ENCODE measurements around the gene COG4.

The COG4 gene

DNA sequence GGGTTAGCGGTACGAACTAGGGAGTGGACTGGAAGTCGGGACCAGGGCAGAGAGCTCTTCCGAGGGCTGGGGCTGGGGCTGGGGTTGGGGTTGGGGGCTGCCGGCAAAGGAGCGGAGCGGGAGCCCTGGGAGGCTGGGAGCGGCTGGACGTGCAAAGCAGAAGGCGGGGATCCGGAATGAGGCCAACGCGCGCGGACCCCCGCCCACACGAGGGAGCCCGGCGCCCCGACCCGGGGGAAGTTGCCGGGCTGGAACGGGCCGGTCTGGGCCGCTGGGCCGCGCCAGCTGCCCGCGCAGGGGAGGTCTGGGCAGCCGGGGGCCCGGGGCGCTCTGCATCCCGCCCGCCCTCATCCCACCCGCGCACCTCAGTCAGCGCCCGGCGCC lies 84.8 kb downstream of the COG4 start:
- DNase-seq (ENCODE audit: extremely low read depth, insufficient read length) = no peak
- H3K4me3 ChIP-seq (replicated peaks; ENCODE audit: low read depth, low read length) = peak overlapping the region; percentile 93
- TF ChIP-seq, protein P1, sequence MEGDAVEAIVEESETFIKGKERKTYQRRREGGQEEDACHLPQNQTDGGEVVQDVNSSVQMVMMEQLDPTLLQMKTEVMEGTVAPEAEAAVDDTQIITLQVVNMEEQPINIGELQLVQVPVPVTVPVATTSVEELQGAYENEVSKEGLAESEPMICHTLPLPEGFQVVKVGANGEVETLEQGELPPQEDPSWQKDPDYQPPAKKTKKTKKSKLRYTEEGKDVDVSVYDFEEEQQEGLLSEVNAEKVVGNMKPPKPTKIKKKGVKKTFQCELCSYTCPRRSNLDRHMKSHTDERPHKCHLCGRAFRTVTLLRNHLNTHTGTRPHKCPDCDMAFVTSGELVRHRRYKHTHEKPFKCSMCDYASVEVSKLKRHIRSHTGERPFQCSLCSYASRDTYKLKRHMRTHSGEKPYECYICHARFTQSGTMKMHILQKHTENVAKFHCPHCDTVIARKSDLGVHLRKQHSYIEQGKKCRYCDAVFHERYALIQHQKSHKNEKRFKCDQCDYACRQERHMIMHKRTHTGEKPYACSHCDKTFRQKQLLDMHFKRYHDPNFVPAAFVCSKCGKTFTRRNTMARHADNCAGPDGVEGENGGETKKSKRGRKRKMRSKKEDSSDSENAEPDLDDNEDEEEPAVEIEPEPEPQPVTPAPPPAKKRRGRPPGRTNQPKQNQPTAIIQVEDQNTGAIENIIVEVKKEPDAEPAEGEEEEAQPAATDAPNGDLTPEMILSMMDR (IDR thresholded peaks at IDR 0.05; ENCODE audit: insufficient read depth, low read length, poor library complexity, severe bottlenecking) = no peak
- H3K36me3 ChIP-seq (ENCODE audit: control insufficient read depth, insufficient read depth, low read length) = peaks cover 1% of the 10 kb centered on the region
- no peaks in the 10 kb centered on the region for H3K27me3 ChIP-seq (replicated peaks; ENCODE audit: control insufficient read depth, insufficient read depth, low read length)

DNA sequence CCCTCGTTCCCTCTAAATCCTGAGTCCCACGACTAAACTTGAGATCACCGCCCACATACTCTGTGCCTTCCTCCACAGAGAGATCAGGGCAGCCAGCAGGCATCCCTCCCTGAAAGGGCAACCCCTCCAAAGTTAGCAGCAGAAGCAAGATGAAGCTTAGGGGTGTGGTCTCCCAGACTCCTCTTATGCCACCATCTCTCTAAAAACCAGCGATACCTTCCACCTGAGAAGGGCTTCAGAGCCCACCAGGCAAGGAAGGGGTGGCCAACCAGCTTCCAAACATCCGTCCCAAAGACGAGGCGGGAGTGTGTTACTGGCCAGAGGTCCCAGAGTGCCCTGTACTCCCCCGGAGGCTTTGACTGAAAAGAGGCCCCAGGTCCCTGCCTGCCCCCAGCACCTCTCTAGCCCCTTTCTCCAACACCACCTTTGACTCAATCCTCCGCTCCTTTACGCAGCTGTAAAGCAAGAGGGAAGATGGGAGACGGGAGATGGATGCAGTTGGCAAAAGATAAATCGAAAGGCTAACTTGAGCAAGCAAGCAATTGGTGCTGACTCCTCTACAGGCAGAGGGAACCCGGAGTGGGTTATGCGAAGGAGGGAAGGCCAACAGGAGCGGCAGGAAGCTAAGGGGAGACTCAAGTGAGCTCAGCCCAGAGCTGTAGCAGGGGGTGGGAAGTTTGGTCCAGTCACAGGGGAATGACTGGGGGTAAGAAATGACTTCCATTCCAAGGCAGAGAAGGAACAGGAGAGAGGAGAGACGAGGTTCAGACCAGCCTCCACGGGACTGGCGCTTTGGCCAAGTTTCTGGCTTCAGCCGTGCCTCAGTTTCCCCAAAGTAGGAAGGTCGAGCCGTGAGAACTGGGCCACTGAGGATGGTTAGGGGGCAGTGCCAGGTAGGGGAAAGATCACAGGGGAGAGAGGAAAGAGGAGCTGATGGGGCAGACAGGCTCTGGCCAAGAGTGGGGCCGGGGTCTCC lies 85.5 kb downstream of the COG4 start:
- peak overlapping the region; percentile 93 for H3K4me3 ChIP-seq (replicated peaks; ENCODE audit: low read depth, low read length)
- TF ChIP-seq, protein P1 (IDR thresholded peaks at IDR 0.05; ENCODE audit: insufficient read depth, low read length, poor library complexity, severe bottlenecking) = no peak
- no peaks in the 10 kb centered on the region for H3K27me3 ChIP-seq (replicated peaks; ENCODE audit: control insufficient read depth, insufficient read depth, low read length)
- H3K36me3 ChIP-seq (ENCODE audit: control insufficient read depth, insufficient read depth, low read length) = peaks cover 1% of the 10 kb centered on the region
- no peak for DNase-seq (ENCODE audit: extremely low read depth, insufficient read length)

DNA sequence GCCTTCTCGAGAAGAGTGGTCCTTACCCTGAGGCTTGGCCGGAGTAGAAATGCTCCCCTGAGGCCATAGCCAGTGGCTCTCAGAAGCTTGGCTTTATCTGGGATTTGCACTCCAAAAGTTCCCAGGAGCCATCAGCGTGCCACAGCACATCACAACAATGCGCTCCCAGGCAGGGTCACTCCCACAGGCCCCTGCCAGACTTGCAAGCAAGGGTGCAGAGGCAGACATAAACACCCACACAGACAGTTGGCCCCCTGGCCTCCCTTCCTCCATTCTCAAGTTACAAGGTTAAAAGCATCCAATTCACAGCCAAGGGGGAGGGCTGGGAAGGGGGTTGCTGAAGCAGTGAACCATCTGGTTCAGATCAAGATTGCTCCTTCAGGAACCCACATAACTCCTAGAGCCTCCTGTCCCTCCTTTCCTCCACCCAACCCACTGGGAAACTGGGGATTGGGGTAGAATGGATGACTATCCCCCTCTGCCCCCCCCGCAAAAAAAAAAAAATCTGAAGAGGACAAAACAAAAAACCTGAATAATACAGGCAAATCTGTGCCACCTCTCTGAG lies 86.3 kb downstream of the COG4 start:
- no peak for DNase-seq (ENCODE audit: extremely low read depth, insufficient read length)
- TF ChIP-seq, protein P1 (IDR thresholded peaks at IDR 0.05; ENCODE audit: insufficient read depth, low read length, poor library complexity, severe bottlenecking) = no peak
- peak overlapping the region; percentile 93 for H3K4me3 ChIP-seq (replicated peaks; ENCODE audit: low read depth, low read length)

GRCh38 chr16:70434484-70435260 lies 88.7 kb downstream of the COG4 start:
- no peaks in the 10 kb centered on the region for H3K27me3 ChIP-seq (replicated peaks; ENCODE audit: control insufficient read depth, insufficient read depth, low read length)
- no peak for DNase-seq (ENCODE audit: extremely low read depth, insufficient read length)
- H3K4me3 ChIP-seq (replicated peaks; ENCODE audit: low read depth, low read length) = no peak overlapping the region
- peaks cover 1% of the 10 kb centered on the region for H3K36me3 ChIP-seq (ENCODE audit: control insufficient read depth, insufficient read depth, low read length)
- TF ChIP-seq, protein P1 (IDR thresholded peaks at IDR 0.05; ENCODE audit: insufficient read depth, low read length, poor library complexity, severe bottlenecking) = no peak

More for the DNA sequence above, 86.3 kb downstream of the COG4 start:
- peaks cover 1% of the 10 kb centered on the region for H3K36me3 ChIP-seq (ENCODE audit: control insufficient read depth, insufficient read depth, low read length)
- no peaks in the 10 kb centered on the region for H3K27me3 ChIP-seq (replicated peaks; ENCODE audit: control insufficient read depth, insufficient read depth, low read length)

GRCh38 chr16:70433458-70434103 lies 89.8 kb downstream of the COG4 start:
- no peak for DNase-seq (ENCODE audit: extremely low read depth, insufficient read length)
- TF ChIP-seq, protein P1 (IDR thresholded peaks at IDR 0.05; ENCODE audit: insufficient read depth, low read length, poor library complexity, severe bottlenecking) = no peak
- Histone ChIP-seq H3K4me3 (replicated peaks; ENCODE audit: low read depth, low read length) (peak overlapping the region; percentile 39), H3K36me3 (ENCODE audit: control insufficient read depth, insufficient read depth, low read length) (peaks cover 1% of the 10 kb centered on the region), H3K27me3 (replicated peaks; ENCODE audit: control insufficient read depth, insufficient read depth, low read length) (no peaks in the 10 kb centered on the region)

Measured in GM06990 (cell line).